EL (cell line): Measurements from ENCODE around the gene TRDN.
"Not testable (repeated sequence)": the region's sequence is repeated elsewhere in the genome, so short reads cannot be mapped to it uniquely, and the experiment has no call there.

Experiments
- DNase-seq: peaks from one replicate; pipeline ENCODE4 v3.0.0-alpha.2; 2016

The TRDN gene

DNA sequence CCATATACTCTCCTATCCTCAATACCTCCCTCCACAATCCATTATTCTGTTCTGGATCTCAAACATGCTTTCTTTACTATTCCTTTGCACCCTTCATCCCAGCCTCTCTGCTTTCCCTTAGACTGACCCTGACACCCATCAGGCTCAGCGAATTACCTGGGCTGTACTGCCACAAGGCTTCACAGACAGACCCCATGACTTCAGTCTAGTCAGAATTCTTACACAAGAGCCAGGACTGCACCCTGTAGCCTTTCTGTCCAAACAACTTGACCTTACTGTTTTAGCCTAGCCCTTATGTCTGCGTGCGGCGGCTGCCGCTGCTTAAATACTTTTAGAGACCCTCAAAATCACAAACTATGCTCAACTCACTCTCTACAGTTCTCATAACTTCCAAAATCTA is 76.9 kb downstream of the TRDN start:
- not testable (repeated sequence) for DNase-seq

DNA sequence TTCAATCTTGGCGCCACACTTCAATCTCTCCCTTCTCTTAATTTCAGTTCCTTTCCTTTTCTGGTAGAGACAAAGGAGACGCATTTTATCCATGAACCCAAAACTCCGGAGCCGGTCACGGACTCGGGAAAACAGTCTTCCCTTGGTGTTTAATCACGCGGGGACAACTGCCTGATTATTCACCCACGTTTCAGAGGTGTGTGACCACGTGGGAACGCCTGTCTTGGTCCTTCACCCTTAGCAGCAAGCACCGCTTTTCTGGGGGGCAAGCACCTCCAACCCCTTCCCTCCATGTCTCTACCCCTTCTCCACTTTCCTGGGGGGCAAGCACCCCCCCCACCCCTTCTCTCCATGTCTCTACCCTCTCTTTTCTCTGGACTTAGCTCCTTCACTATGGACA is 79.3 kb downstream of the TRDN start:
- not testable (repeated sequence) for DNase-seq

DNA sequence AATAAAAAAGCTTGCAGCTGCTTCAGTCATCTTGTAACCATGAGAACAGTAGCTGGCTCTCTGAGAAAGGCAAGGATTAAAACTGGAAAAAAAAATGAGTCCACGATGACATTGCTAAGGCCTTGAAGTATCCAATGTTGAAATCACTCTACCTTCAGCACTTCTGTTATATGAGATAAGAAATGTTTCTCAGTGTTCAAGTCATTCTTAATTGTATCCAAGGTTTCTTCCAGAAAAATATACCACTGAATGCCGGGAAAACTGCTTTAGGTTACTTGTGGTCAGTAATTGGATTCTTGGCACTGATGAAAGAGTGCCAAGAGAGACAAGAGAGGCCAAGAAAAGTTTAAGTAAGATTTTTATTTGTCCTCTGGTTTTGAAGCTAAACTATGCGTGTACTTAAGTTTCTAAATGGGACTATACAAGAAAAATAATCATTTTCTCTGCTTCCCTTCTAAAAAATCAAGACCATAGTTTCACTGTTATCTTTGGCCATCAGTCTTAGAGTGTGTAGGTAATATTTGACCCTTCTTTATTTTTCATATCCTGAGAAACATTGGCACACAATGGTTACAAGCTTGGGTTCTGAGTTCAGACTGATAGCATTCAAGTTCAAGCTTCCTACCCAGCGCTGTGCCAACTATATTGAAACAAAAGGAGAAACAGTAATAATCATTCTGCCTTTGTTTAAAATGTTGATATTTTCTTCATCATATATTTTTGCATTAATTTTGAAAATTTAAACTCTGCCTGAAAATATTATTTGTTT is 84.6 kb downstream of the TRDN start:
- DNase-seq: no peak

DNA sequence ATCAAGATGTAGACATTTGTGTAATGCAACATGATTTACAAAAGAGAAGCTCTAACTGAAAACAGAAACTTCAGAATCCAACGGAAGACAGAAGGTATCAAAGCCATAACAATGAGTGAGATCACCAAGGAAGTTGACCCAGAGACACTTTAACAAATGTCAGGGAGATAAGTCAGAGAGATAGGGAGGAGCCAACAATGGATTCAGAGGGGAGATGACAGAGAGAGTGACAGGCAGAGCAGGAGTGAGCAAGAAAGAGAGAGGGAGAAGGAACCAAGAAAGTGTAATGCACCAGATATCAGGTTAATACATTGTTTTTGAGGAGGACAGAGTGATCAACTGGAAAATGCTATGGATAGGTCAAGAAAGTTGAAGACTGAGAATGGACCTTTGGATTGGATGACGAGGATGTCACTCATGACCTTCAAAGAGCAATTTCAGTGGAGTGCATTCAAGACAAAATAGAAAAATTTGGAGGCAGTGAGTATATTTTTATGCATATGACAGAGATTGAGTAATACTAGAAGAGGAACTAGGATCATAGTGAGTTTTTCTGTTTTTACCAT is 86.6 kb downstream of the TRDN start:
- DNase-seq: no peak

GRCh38 chr6:123549476-123549875 is 87.3 kb downstream of the TRDN start:
- DNase-seq: no peak

GRCh38 chr6:123547216-123547978 is 89.4 kb downstream of the TRDN start:
- DNase-seq: no peak

GRCh38 chr6:123546537-123546936 is 90.2 kb downstream of the TRDN start:
- no peak for DNase-seq

GRCh38 chr6:123541462-123541861 is 95.3 kb downstream of the TRDN start:
- no peak for DNase-seq

- no peak for DNase-seq
Observed at GRCh38 chr6:123533862-123534648, 102.7 kb downstream of the TRDN start.

- no peak for DNase-seq
Observed at GRCh38 chr6:123529843-123530242, 106.9 kb downstream of the TRDN start.

DNA sequence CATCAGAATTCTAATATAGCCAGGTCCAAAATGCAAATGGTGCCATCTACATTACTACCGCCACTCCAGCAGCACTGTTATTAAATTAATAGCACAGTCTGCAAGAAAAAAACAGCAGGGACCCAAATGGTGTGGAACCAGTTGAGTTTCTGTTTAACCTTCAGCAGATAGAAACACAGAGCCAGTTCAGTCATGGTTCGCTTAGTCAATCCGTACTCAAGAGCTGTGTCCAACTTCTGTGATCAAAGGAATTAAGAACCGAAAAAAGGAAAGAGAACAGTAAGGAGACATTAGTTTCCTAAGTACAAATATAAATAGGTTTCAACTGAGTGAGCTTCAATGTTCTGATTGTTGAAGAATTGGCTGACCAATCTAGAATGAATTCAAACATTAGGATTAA is 107.7 kb downstream of the TRDN start:
- no peak for DNase-seq

GRCh38 chr6:123527406-123527805 is 109.3 kb downstream of the TRDN start:
- no peak for DNase-seq

GRCh38 chr6:123526128-123526527 is 110.6 kb downstream of the TRDN start:
- DNase-seq: no peak

DNA sequence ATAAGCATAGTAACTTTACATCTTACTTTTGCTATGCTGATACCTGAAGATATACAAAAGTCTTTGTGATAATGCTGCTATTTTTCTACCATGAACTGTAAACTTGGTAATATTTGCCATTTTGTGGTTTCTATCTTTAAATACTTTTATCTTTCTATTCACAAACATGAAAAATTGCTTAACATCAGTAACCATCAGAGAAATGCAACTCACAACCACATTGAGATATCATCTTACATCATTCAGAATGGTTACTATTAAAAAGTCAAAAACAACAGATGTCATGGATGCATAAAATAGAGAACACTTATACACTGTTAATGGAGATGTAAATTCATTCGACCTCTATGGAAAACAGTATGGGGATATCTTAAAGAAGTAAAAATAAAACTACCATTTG is 112.0 kb downstream of the TRDN start:
- no peak for DNase-seq

DNA sequence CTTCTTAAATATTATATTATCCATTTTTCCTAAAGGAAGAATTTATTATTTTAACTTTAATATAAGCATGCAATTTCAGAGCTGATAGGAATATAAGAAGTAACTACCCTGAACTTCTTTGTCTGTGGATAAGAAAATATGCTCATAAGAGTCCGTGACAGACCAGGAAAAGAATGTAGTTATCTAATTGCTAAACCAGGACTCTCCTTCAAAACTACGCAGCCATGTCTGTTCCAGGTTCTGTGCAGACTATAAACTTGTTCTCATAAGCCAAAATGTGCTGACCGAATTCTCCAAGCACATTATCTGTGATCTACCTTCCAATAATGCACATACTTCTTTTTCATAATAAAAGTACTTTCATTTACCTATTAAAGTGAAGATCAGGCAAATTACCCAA is 116.5 kb downstream of the TRDN start:
- DNase-seq: no peak

GRCh38 chr6:123519189-123519505 is 117.6 kb downstream of the TRDN start:
- DNase-seq: no peak

GRCh38 chr6:123518441-123519188 is 118.1 kb downstream of the TRDN start:
- DNase-seq: no peak

DNA sequence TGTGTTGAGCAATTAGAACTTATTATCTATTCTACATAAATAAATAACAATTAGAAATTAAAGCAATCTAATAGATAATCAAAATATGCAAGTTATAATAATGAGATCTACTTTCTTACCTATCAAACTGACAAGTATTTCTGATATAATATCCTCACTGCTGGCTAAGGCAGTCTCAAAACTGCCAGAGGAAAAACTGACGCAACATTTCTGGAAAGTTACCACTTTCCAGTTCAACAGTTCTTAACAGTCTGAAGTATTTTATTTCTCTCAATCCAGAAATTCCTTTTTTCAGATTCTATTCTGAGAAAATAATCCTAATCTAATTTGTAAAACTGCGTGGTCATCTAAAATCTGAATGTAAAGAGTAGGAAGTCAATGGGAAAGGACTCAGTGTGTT is 121.0 kb downstream of the TRDN start:
- DNase-seq: no peak

DNA sequence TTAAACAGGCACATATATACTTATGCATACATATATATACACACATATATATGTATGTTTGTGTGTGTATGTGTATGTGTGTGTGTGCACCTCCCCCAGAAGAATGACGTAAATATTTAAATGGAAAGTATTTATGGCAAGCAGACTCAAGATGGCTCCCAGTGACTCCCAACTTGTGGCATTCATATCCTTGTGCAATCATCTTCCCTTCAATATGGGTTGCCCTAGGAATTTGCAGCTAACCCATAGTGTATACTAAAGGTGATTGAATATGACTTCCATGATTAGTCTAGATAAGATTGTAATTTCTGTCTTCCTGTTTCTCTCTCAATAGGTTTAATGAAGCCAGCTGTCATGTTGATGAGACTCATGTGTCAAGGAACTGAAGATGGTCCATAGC is 127.6 kb downstream of the TRDN start:
- DNase-seq: no peak

DNA sequence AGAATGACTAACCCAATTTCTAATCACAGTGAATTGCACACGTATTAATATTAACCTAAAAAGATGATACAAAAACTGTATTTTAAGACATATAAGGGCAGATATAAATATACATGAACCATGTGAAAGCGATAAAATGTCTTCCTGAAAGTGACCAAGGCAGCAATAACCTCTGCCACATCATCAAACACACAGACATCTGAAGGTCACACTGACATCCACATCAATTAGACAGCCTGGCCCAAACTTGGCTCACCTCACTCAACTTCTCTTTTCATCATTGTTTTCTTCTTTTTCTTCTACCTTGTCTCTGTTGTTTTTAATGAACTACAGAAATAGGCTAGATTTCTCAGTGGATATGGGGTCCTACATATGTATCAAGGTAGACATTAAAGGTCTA is 128.5 kb downstream of the TRDN start:
- no peak for DNase-seq

GRCh38 chr6:123507582-123507981 is 129.2 kb downstream of the TRDN start:
- no peak for DNase-seq

- no peak for DNase-seq
Observed at GRCh38 chr6:123503619-123504018, 133.1 kb downstream of the TRDN start.

GRCh38 chr6:123497025-123497424 is 139.7 kb downstream of the TRDN start:
- no peak for DNase-seq
